MM.1S (cell line): ENCODE results near the gene ABCD1.

Source experiments
- CTCF ChIP-seq: fragments of 300-600 bp; sonication (generic); IDR thresholded peaks from 2 replicates; pipeline ENCODE4 v1.5.1; 2016; ENCODE audit warnings: antibody characterized with exemption, low read length, mixed read lengths
- EZH2 ChIP-seq: fragments of 300-600 bp; sonication (generic); optimal IDR thresholded peaks from 2 replicates; pipeline ENCODE3; 2017; ENCODE audit warnings: low read depth, mild to moderate bottlenecking, antibody characterized with exemption, low read length, mixed read lengths

GRCh38 chrX:153744210-153745066, 19.8 kb downstream of the ABCD1 start:
- TF ChIP-seq CTCF (no peak), EZH2 (no peak)
